A549 treated with AZD9567 at 1 μM for 4 hours (cell line): Measurements from ENCODE around the gene F11. TPM values are rescaled to one million over a fixed set of nuclear protein-coding genes. Genes with fewer than 3 reads are reported as not detected.

ENCODE experiments used
- total RNA-seq: library from RNA; stranded (reverse); fragments of 200-300 nt; extraction: Qiagen RNA extraction; gene quantifications from 5 replicates; pipeline ENCODE4 v1.2.3, GENCODE V29; 2022; ENCODE audit not compliant: insufficient read depth

The F11 gene
- total RNA-seq = not detected in 5 replicates

GRCh38 chr4:186265683-186266652 lies at the start of gene F11:
Gene F11 (plus strand): TSS chr4:186266189. CDS start chr4:186267137, 948 bp downstream.

DNA sequence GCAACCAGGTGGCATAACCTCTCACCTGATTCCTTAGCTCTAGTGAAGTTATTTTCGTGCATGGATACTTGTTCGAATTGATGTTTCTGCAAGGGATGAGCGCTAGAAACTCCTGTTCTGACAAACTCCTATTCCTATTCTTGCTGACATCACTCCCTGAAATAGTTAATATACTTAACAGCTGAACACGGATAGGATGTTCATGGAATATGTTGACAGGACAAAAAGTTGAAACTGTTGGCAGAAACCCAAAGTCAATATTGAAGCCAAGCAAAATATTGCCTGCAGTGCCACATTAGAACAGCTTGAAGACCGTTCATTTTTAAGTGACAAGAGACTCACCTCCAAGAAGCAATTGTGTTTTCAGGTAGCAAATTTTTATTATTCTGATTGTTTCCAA lies 38.8 kb upstream of the F11 start, which contains the start of gene KLKB1:
Gene KLKB1, plus strand, starts transcription at position 287 of the 400 bp plus-strand sequence. CDS start 689 bp downstream, outside the sequence.

Other genes starting within 250 kb of the F11 start
- gene TLR3, start 197.0 kb upstream of the F11 start, total RNA-seq = 0.15 to 0.31 TPM (median 0.25 TPM) in 4 of 5 replicates, not detected in the other
- 1.2 to 1.6 TPM (median 1.5 TPM) in 4 of 5 replicates, not detected in the other for gene FAM149A, start 161.5 kb upstream of the F11 start, total RNA-seq
- gene CYP4V2, start 74.6 kb upstream of the F11 start, total RNA-seq = 2.6 to 3.2 TPM (median 2.9 TPM) in 5 replicates
- 0.03 to 0.12 TPM (median 0.08 TPM) in 3 of 5 replicates, not detected in the others for gene KLKB1, start 38.7 kb upstream of the F11 start, total RNA-seq